HT-29 (cell line): Measurements from ENCODE around the gene LHFPL6. TPM values are rescaled to one million over a fixed set of nuclear protein-coding genes. Genes with fewer than 3 reads are reported as not detected.

Experiments
- DNase-seq: peaks from one replicate; pipeline ENCODE4 v3.0.0-alpha.2; 2015; ENCODE audit warnings: low spot score
- total RNA-seq: library from RNA; depleted of rRNA; stranded (reverse); fragments of >200 nt; shearing (Covaris generic); gene quantifications from 2 replicates; pipeline ENCODE4 v1.2.3, GENCODE V29; 2014; rRNA removed

The LHFPL6 gene
- total RNA-seq, 1 experiment from 2014 or later: not detected

GRCh38 chr13:39310961-39311360 is 292.0 kb downstream of the LHFPL6 start:
- no peak for DNase-seq

GRCh38 chr13:39306639-39307589 is 296.1 kb downstream of the LHFPL6 start:
- no peak for DNase-seq

DNA sequence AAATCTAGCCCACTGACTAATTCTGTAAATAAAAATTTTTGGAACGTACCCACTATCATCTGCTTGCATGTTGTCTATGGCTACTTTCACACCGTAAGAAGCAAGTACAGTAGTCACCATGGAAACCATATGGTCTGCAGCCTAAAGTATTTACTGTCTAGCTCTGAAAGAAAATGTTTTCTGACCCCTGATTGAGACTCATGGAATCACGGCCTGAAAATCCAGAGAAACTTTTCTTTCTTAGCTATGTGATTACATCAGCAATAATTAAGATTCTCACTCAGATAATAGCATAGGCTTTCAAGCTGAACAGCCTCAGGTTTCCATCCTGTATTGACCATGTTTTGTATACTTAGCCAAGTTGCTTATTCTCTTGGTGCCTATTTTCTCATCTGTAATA is 300.2 kb downstream of the LHFPL6 start:
- no peak for DNase-seq

DNA sequence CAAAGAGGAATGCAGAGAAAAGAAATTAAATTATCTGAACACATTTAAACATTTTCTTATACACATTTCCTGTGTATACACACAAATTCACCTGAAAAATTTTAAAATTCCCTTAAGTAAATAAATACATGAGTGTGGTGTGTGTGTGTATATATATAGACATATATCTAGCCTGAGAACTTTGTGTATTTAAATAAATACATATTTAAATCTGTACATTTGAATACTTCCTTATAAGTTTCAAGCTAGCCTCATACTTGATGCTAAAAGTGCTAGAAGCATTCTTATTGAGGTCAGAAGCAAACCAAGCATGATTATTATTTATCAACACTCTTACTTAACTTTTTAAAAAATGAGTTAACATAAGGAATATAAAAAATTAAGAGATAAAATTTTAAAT is 304.0 kb downstream of the LHFPL6 start:
- no peak for DNase-seq

GRCh38 chr13:39297664-39298171 is 305.3 kb downstream of the LHFPL6 start:
- DNase-seq: no peak

DNA sequence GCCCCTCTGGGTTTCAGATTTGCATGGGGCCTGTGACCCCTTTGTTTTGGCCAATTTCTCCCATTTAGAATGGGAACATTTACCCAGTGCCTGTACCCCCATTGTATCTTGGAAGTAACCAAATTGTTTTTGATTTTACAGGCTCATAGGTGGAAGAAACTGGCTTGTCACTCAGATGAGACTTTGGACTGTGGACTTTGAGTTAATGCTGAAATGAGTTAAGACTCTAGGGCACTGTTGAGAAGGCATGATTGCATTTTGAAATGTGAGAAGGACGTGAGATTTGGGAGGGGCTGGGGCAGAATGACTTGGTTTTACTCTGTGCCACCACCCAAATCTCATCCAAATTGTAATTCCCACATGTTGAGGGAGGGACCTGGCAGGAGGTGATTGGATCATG is 306.0 kb downstream of the LHFPL6 start:
- DNase-seq: no peak

DNA sequence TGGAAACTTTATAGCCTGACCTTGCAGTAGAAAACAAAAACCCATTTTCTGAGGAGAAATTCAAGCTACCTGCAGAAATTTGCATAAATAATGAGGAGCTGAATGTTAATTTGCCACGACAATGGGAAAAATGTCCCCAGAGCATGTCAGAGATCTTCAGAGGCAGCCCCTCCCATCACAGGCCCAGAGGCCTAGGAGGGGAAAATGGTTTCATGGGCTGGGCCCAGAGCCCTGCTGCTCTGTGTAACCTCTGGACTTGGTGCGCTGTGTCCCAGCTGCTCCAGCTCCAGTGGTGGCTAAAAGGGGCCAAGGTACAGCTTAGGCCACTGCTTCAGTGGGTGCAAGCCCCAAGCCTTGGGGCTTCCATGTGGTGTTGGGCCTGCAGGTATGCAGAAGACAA is 306.8 kb downstream of the LHFPL6 start:
- no peak for DNase-seq

Other genes with a start within 250 kb of the LHFPL6 start
- 13.2 and 15.6 TPM in 2 replicates for gene COG6, start 52.5 kb upstream of the LHFPL6 start, total RNA-seq